OCI-LY7 (cell line): Measurements from ENCODE around the gene OLFM1. TPM values are rescaled to one million over a fixed set of nuclear protein-coding genes. Genes with fewer than 3 reads are reported as not detected.

Source experiments
- BruUV-seq: library from RNA; stranded (reverse); fragments of 400-500 nt; replicated peaks from 2 replicates; lab custom pipeline; 2021; lab: Mats Ljungman, UMichigan
- CTCF ChIA-PET: fragments of 300-600 bp; sonication (Branson Sonifier 250); formaldehyde crosslinking; loops from one replicate; lab custom pipeline; 2022; ENCODE audit warnings: antibody characterized with exemption; ENCODE audit not compliant: unreplicated experiment; lab: Charles Lee
- POLR2A ChIA-PET: fragments of 300-600 bp; sonication (Branson Sonifier 250); formaldehyde crosslinking; loops from one replicate; lab custom pipeline; 2022; ENCODE audit warnings: antibody characterized with exemption; lab: Charles Lee
- DNase-seq: peaks from one replicate; pipeline ENCODE4 v3.0.0-alpha.2; 2015; ENCODE audit warnings: low spot score
- H2AFZ ChIP-seq: fragments of 200-600 bp; sonication (generic), shearing (Covaris generic); 2 replicates; pipeline ENCODE4 v1.6.1; 2014; ENCODE audit warnings: mild to moderate bottlenecking, antibody characterized with exemption, low read length, moderate library complexity
- H3K27ac ChIP-seq: fragments of 200-600 bp; sonication (generic); 2 replicates; pipeline ENCODE4 v1.5.1; 2014; ENCODE audit warnings: mixed run types, low read depth, mild to moderate bottlenecking, moderate library complexity, low read length, inconsistent platforms; ENCODE audit not compliant: poor library complexity, severe bottlenecking
- H3K36me3 ChIP-seq: fragments of 200-600 bp; sonication (generic); 2 replicates; pipeline ENCODE4 v1.6.1; 2014; ENCODE audit warnings: mild to moderate bottlenecking, antibody characterized with exemption, low read length, moderate library complexity, mixed read lengths; ENCODE audit not compliant: insufficient read depth
- H3K4me1 ChIP-seq: fragments of 200-600 bp; sonication (generic); 2 replicates; pipeline ENCODE4 v1.5.1; 2014; ENCODE audit warnings: mild to moderate bottlenecking, low read length; ENCODE audit not compliant: insufficient read depth, poor library complexity, severe bottlenecking
- H3K4me2 ChIP-seq: fragments of 200-600 bp; sonication (generic); 2 replicates; pipeline ENCODE4 v1.6.1; 2014; ENCODE audit warnings: mild to moderate bottlenecking, low read length
- H3K4me3 ChIP-seq: fragments of 200-600 bp; sonication (generic); 2 replicates; pipeline ENCODE4 v1.5.1; 2014; ENCODE audit warnings: mild to moderate bottlenecking, low read depth, low read length; ENCODE audit not compliant: poor library complexity, severe bottlenecking
- H3K79me2 ChIP-seq: fragments of 200-600 bp; sonication (generic); 2 replicates; pipeline ENCODE4 v1.6.1; 2016; ENCODE audit warnings: low read depth, mild to moderate bottlenecking, low read length, moderate library complexity, mixed read lengths; ENCODE audit not compliant: insufficient read depth
- H3K9me2 ChIP-seq: fragments of 200-600 bp; sonication (generic); 2 replicates; pipeline ENCODE4 v1.6.1; 2016; ENCODE audit warnings: mild to moderate bottlenecking, low read length, mixed read lengths; ENCODE audit not compliant: insufficient read depth
- H3K9me3 ChIP-seq: fragments of 200-600 bp; sonication (generic); 2 replicates; pipeline ENCODE4 v1.6.1; 2014; ENCODE audit warnings: mild to moderate bottlenecking, mixed run types, low read length, mixed read lengths
- H4K20me1 ChIP-seq: fragments of 200-600 bp; sonication (generic); 2 replicates; pipeline ENCODE4 v1.6.1; 2014; ENCODE audit warnings: mild to moderate bottlenecking, antibody characterized with exemption, low read length, moderate library complexity, mixed read lengths; ENCODE audit not compliant: insufficient read depth
- CTCF ChIP-seq: fragments of 200-600 bp; sonication (generic); conservative IDR thresholded peaks from 2 replicates; pipeline ENCODE4 v1.5.1; 2014; ENCODE audit warnings: mild to moderate bottlenecking, antibody characterized with exemption, low read length, moderate library complexity, mixed read lengths
- EZH2phosphoT487 ChIP-seq: fragments of 200-600 bp; sonication (generic); IDR thresholded peaks from 2 replicates; pipeline ENCODE4 v1.6.1; 2018; ENCODE audit warnings: low read depth, borderline replicate concordance, mild to moderate bottlenecking, mixed run types, antibody characterized with exemption, low read length, moderate library complexity, mixed read lengths
- intact Hi-C: fragments of 100-400 bp; cut with micrococcal nuclease; formaldehyde crosslinking; loops from one replicate; pipeline ENCODE4 v1.10.0; 2022; ENCODE audit not compliant: unreplicated experiment
- total RNA-seq, 2 experiments: library from RNA; depleted of rRNA in 1 of 2; stranded (reverse); fragments of >200 nt in 1 of 2; shearing (Covaris generic) in 1 of 2; gene quantifications; 2 replicates each; pipeline ENCODE4 v1.2.3, GENCODE V29; 2014 to 2022

Gene OLFM1
- total RNA-seq, 2 experiments from 2014 or later: not detected

- no peaks in the 10 kb centered on the region for H3K9me2 ChIP-seq
- POLR2A ChIA-PET: no interaction called here
- TF ChIP-seq EZH2phosphoT487 (no peak), CTCF (no peak)
- no peaks in the 10 kb centered on the region for H3K4me1 ChIP-seq
- no peaks in the 10 kb centered on the region for H3K36me3 ChIP-seq
- no peak overlapping the region for H3K4me2 ChIP-seq
- DNase-seq: no peak
- H3K79me2 ChIP-seq: no peaks in the 10 kb centered on the region
- H2AFZ ChIP-seq: no peak overlapping the region
- H4K20me1 ChIP-seq: no peaks in the 10 kb centered on the region
- H3K9me3 ChIP-seq: no peaks in the 10 kb centered on the region
- H3K4me3 ChIP-seq: no peak overlapping the region
- intact Hi-C loops: no loop called here
- CTCF ChIA-PET: interaction anchor here (0.5 kb wide), 1 partner anchor 57 kb away, joined by 7 read pairs; no protein-coding TSS in a partner anchor
- H3K27ac ChIP-seq: no peak overlapping the region
- no TSS peak for BruUV-seq
Observed at GRCh38 chr9:135083831-135084230, 3.6 kb upstream of the OLFM1 start.

GRCh38 chr9:135084262-135084661 lies 3.2 kb upstream of the OLFM1 start:
- BruUV-seq: no TSS peak
- Histone ChIP-seq H3K36me3 (no peaks in the 10 kb centered on the region), H3K4me3 (no peak overlapping the region), H3K9me2 (no peaks in the 10 kb centered on the region), H3K9me3 (no peaks in the 10 kb centered on the region), H4K20me1 (no peaks in the 10 kb centered on the region), H2AFZ (no peak overlapping the region), H3K4me1 (no peaks in the 10 kb centered on the region), H3K4me2 (no peak overlapping the region), H3K79me2 (no peaks in the 10 kb centered on the region), H3K27ac (no peak overlapping the region)
- ChIA-PET POLR2A (no interaction called here), CTCF (no interaction called here)
- intact Hi-C loops: no loop called here
- TF ChIP-seq CTCF (no peak), EZH2phosphoT487 (no peak)
- no peak for DNase-seq

GRCh38 chr9:135084881-135085760 lies 2.3 kb upstream of the OLFM1 start:
- H3K4me3 ChIP-seq: no peak overlapping the region
- ChIA-PET CTCF (no interaction called here), POLR2A (no interaction called here)
- no peaks in the 10 kb centered on the region for H3K36me3 ChIP-seq
- no peaks in the 10 kb centered on the region for H3K9me2 ChIP-seq
- H3K79me2 ChIP-seq: no peaks in the 10 kb centered on the region
- TF ChIP-seq EZH2phosphoT487 (no peak), CTCF (no peak)
- H3K9me3 ChIP-seq: no peaks in the 10 kb centered on the region
- BruUV-seq: no TSS peak
- H3K27ac ChIP-seq: no peak overlapping the region
- no peaks in the 10 kb centered on the region for H3K4me1 ChIP-seq
- H4K20me1 ChIP-seq: no peaks in the 10 kb centered on the region
- H2AFZ ChIP-seq: no peak overlapping the region
- H3K4me2 ChIP-seq: no peak overlapping the region
- intact Hi-C loops: loop anchor here (5.0 kb wide), 1 partner anchor 327 kb away; no protein-coding TSS in a partner anchor
- DNase-seq: no peak
